HPDE6-E6E7 (cell line): Measurements from ENCODE around the gene ADAM19.

ENCODE experiments used
- DNase-seq: peaks from one replicate; pipeline ENCODE4 v3.0.0; 2011; ENCODE audit warnings: missing footprints; ENCODE audit errors: extremely low spot score

The ADAM19 gene

DNA sequence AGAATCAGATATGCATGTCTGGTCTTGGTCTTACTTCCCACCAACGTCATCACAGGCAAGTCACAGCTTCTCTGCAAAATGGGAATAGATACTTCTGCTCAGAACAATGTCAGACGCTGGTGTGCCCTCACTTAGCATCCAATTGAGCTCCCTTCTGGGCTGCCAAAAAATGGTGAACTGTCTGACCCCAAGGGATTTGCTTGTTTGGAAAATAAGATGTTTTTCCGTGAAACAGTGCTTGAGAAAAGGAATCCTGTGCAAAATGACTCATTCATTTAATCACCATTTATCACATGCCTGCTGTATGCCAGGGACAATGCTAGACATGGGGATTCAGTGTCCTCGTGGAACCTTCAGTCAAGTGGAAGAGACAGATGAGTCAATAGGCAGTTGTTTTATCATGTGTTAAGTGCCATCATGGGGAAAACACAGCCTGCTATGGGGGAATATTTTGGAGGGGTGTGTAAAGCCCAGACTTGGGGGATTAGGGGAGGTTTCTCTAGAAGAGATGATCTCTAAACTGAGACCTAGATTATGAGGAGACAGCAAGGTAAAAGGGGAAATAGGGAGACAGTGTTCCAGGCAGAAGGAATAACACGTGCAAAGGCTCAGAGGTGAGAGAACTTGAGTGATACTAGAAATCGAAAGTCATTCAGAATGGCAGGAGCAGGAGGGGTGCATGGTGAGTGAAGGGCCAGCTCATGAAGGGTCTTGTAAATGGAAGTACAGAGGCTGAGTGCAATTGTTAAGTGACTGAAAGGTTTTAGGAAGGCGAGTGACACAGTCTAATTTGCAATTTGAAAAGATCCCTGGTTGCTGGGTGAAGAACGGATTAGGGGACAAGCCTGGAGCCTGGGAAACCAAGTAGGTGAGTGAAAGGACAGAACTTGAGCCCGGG lies 111.7 kb downstream of the ADAM19 start:
- no peak for DNase-seq

DNA sequence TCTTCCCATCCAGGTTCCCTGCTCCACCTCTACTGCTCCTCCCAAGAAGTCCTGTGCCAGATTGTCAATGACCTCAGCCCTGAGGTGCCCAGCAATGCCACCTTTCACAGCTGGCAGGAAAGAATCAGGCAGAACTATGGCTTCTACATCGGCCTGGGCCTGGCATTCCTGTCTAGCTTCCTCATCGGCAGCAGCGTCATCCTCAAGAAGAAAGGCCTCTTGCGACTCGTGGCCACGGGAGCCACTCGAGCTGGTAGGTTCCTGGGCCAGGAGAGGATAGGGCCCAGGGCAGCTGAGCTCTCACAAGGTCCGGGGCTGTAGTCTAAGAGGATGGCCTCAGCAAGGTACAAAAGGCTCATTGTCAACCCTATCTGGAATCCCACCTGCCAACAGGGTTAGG lies 112.5 kb downstream of the ADAM19 start:
- no peak for DNase-seq

DNA sequence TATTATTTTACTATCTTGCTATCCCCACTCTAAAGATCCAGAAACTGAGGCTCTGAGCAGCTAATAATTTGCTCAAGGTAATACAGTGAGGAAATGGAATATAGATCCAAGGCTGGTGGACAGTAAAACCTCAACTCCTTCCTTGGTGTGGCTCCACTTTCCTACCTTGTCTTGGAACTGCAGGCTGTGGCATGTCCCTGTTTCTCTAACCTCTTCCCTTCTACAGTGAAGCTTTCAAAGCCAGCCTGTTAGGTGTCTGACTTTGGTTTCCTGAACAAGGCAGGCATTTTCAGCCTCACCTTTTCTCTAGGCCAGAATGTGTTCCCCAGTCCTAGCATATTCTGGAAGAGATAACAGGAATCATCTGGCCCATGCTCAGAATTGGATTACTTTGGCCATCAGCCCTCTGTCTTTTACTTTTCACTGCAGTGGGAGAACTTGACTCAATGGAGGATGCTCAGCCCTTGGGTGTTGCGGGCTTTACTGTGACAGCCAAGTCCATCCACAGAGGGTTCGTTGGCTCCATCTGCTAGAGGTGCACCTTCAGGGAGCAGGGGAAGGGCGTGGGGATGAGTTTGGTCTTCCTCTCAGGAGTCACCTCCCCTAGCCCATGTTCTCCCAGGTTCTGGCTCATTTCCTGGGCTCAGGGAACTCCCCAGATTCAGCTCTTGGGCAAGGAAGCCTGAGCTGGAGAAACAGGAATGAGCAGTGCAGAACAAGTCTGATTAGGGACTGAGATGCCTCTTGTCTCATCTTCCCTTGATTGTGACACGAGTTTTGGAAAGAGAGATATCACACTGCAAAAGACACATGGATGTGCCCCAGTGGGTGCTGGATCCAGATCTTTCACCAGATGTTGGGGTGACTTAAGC lies 114.4 kb downstream of the ADAM19 start:
- no peak for DNase-seq

DNA sequence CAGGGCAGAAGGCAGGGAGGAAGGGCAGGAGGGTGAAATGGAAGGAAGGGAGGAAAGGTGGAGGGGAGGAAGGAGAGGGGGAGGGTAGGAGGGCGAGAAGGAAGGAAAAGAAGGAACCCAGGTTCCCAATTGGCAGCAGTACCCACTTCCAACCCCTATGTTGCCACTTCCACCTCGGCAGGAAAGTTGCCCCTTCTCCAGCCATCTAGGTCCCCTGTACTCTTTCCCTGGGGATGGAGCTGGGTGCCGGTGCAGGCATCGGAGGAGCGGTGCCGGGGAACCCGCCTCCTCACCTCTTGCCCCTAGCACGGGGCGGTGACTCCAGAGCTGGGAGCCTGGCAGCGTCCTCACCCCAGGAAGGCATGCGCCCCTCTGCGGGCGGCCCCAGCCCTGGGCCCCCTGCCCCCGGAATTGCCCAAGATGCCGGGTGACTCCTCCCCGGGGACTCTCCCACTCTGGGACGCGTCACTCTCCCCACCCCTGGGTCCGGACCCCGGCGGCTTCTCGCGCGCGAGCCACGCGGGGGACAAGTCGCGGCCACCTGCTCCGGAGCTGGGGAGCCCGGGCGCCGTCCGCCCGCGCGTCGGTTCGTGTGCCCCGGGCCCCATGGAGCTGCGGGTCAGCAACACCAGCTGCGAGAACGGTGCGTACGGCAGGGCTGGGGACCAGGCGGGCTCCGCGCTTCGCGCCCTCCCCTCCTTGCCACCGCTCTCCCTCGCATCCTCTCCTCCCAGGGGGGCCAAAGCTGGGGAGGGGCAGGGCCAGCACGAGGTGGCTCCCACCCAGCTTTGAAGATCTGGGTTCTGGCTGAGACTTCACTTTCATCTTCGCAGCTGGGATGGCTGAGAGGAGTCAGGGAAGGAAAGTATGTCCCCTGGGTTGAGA lies 115.6 kb downstream of the ADAM19 start, which contains the start of gene NIPAL4:
TSS of gene NIPAL4 (plus strand) at position 499 of the 885 bp plus-strand sequence. CDS start at position 607, 108 bp downstream.
- peak; percentile 33 for DNase-seq

DNA sequence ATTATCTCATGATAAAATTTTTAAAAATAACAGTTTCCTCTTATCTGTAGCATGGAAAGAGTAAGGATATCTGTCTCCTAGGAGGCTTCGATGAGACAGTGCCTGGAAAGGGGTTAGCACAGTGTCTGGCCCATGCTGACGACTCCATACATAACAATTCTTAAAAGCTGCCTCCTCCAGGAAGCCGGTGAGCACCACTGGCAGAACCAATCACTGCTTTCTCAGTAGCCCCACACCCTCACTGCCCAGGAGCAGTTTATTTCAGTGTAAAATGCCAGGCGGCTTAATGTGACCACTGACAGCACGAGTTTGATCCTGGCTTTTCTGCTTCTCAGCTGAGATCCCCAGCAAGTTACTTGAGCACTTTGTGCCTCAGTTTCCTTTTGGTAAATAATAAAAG lies 116.7 kb downstream of the ADAM19 start:
- no peak for DNase-seq

DNA sequence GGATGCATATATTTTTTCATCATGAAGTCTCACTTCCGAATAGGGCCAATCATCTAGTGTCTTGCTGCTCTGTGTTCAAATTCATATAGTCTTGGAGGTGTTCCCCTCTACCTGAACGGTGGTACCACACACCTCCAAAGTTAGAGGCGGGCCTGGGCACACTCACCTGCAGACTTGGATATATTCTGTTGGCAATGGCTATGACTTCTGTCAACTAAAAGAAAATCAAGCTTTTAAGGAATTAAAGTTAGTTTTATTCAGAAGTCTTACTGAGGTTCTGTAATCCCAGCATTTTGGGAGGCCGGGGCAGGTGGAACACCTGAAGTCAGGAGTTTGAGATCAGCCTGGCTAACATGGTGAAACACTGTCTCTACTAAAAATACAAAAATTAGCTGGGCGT lies 118.2 kb downstream of the ADAM19 start:
- DNase-seq = no peak

DNA sequence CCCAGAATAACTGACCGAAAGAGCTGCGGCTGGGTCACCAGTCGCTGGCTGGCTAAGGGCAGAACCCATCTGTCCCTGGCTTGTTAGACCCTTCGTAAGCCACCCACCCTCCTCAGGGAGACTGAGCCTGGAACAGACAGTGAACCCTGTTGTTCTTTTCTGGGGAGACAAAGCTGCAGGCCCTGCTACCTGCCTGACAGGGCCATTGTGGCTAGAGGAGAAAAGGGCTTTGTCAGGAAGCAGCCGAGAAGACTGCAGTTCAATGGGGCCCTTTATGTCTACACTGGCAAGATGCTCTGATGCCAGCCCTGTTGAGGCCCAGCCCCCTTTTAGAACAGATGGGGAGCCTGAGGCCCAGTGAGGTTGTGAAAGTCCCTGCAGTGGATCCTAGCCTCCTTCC lies 119.3 kb downstream of the ADAM19 start:
- DNase-seq = no peak

DNA sequence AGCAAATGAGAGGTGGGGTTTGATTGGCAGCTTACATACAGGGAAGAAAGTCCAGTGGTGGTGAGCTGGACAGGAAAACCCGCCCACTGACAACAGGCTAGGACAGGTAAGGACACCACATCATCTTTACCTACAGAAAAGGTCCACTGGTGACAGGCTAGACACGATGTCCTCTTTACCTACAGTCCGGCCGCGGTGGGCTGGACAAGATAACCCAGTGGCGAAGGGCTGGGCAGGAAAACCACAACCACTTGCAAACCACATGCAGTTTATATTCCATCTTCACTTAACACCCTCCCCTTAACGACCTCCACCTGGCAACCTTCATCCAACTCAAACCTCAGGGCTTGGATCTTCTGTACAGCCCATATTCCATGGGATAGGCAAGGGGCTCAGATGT lies 120.5 kb downstream of the ADAM19 start:
- DNase-seq = no peak

DNA sequence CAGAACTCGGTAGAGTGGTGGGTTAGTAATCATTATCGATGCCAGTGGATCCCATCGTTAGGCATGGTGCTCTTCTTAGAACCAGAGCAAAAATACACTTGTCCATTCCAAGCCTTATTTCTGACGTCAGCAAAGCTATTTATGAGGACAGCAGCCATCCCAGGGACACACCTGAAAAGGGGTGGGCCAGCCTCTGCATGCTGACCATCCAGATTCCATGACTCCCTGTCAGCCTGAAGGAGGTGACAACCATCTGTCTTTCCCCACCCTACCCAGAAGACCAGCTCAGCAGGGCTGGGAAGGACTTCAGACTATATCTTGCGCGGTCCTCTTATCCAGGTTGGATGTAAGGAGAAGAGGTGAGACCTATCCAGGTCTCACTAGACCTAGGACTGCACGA lies 121.3 kb downstream of the ADAM19 start:
- no peak for DNase-seq

DNA sequence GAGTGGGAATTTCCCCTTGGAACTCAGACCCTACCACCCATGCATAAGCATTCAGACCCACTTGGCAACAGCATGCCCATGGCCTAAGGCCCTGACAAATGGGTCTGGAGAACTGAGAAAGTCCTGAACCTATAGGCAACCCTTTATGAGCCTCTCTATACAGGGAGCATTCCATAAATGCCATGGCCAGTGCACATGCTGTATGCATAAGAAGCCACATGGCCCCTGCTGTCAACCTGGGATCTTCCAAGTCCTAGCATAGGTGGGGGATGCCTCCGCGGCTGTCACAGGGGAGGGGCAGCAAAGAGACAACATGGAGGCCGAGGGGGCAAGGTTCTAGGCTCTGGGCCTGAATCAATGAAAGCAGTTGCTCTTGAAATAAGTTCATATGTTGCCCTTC lies 123.8 kb downstream of the ADAM19 start:
- no peak for DNase-seq

DNA sequence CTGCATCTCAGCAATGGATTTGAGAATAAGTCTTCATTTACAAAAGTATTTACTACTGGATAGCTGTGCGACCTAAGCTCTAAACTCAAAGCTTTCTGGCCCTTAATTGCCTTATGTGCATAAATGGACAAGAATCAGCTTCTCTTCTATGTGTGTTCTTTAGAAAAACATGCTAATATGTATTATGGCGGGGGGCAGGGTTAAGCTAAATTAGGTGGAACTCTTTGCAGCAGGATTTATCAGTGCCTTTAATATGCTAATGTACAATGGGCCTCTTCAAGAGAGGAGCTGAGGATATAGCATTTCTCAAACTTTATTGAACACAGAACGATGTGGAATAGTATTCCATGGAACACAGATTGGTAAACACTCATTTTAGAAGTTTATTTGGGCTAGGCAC lies 125.6 kb downstream of the ADAM19 start:
- DNase-seq = no peak

DNA sequence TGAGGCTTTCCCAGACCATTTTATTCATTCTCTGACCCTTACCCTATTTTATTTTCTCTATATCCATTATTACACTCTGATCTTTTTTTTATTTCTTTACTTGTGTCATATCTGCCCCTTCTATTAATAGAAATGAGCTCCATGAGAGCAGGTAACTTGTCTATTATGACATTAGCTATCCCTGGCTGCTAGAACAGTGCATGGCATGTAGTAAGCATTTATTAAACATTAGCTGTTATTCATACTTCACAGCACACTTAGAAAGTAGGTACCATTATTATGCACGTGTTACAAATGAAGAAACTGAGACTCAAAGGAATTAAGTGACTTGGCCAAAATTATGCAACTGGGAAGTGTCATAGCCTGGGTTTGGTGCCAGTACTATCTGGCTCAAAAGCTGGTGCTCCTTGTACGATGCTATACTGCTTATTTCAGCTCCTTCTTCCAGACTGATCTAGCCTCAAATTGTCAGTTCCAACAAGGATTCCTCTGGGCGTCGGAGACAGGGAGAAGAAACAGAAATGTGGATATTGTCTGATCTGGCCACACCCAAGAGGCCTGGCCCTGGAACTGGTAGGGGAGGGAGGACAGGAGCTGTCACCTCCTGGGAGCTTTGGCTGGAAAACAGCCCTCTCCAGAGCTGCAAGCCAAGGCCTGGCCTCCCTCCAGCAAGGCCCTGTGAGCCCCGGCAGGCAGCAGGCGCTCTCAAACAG lies 126.4 kb downstream of the ADAM19 start:
- no peak for DNase-seq

DNA sequence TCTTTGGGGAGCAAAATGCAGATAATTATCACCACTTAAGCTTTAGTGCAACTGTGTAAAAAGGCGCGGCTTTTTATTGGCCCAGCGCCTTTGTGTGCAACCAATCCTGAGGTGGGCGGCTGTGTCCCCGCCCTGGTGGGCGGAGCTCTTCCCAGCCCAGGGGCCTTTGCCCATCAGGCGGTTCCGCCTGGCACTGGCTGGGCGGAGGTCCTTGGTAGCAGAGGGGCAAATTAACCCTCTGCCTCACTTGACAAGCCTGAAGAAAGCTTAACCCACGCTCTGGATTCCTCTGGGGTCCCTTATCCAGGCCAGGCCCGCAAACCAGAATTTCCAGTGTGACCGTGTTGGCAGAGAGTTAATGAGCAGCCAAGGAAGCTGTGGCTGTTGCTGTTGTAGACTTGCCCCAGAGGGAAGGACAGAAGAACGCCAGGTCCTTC lies 128.4 kb downstream of the ADAM19 start:
- DNase-seq = no peak

DNA sequence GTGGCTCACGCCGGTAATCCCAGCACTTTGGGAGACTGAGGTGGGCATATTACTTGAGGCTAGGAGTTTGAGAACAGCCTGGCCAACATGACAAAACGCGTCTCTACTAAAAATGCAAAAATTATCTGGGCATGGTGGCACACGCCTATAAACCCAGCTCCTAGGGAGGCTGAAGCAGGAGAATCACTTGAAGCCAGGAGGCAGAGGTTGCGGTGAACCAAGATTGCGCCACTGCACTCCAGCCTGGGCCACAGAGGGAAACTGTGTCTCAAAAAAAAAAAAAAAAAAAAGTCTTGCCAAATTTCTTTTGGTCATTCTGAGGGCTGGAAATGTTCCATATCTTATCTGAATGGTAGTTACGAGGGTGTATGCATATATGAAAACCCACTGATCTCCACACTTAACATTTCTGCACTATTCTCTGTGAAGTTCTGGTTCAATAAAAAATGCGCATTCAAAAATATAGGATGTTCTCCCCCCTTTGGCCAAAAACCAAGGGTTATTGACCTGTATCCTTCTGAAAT lies 129.1 kb downstream of the ADAM19 start:
- no peak for DNase-seq

DNA sequence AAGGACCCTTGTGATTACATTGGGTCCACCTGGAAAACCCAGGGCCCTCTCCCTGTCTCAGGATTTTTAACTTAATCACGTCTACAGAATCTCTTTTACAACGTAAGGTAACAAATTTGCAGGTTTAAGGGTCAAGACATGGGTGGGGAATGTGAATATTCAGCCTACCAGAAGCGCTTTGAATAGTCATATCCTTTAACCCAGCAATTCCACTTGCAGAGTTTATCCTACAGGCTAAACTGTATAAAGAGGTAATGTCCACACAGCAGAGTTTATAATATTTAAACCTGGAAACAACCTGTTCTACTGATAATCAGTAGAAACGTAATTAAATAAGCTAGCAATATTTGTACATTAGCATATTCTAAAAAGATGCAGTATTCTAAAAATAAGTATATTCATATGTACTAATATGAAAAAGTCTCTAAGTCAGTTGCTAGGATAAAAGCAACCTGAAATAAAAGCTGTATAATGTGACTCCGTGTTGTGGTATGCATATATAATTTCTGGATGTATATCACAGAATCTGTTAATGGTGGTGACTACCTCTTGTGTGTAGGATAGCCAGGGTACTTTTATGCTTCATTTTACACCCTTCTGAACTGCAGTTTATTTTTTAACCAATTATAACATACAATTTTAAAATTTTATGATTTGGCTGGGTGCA lies 129.7 kb downstream of the ADAM19 start:
- no peak for DNase-seq

DNA sequence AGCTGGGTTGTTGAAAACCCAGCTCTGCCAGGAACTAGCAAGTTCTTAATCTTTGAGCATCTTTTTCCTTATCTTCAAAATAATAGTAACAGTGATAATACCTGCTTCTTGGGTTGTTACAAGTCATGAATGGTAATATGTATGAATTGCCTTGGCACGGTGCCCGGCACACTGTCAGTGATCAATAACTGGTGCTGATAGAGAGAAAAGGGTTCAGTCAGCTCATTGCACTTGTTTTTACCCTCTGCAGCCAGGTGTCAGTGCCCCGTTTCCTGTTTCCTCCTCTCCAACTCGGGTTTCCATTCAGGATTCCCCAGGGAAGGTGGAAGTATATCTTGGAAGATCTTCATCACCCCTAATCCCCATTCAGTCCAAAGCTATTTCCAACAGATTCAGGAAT lies 131.4 kb downstream of the ADAM19 start:
- no peak for DNase-seq

DNA sequence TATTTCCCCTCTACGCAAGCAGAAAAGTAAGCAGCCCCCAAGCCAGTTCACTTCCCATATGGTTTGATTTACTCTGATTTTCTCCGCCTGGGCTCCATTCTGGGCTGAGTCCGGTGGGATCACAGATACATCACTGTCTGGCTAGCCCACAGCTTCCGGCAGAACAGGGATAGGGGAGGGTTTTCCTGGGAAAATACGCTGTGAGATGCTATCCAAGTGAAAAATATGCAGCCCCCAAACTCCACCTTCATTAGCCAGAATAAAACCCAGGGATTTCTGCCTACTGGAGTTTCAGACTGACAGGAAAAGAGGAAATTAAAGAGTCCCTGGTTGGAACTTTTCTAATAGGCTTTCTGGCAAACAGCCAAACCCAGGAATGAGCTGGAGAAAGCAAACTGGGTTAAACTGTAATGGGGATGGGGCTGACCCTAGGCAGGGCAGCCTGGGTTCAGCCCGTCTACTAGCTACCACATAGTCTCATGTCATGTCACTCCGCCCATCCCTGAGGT lies 132.5 kb downstream of the ADAM19 start:
- DNase-seq = no peak

DNA sequence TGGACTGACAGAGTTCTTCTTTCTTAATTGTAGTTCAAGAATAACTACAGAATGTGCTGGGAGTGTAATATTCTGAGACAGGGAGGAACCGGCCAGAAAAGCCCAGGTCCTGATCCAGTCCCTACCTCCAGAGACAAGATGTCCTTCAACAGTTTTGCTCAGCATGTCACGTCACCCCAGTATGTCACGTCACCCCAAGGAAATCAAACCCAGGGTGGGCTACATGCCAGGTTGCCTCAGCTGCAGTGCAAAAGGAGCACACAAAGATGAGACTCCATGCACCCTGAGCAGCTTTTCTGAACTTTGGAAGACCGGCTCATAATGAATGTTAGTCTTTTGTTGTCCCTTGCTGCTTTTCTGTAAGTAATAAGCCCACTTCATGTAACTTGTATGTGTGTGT lies 141.5 kb downstream of the ADAM19 start:
- DNase-seq = no peak

DNA sequence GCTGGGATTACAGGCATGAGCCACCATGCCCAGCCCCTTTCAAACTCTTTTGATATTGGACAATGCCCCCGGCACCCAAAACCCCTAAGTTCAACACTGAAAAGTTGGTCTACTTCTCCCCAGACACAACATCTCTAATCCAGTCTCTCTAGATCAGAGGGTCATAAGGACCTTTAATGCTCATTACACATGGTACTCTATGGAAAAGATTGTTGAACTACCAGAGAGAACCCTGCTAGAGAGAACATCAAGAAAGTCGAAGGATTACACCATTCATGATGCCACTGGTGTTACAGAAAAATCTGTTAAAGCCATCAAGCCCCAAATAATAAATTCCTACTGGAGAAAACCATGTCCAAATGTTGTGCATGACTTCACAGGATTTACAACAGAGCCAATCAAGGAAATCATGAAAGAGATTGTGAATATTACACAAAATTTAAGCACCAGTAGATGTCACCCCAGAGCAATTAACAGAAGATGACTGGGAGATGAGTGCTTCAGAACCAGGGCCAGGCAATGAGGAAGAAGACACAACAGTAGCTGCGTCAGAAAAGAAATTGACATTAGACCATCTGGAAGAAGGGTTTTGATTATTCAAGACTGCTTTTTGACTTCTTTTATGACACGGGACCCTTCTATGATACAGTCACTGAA lies 143.9 kb downstream of the ADAM19 start:
- peak; percentile 39 for DNase-seq
